ENCODE measurements around the gene PTPN11. TPM values are rescaled to one million over a fixed set of nuclear protein-coding genes. Genes with fewer than 3 reads are reported as not detected.

PTPN11 gene
- total and polyA plus RNA-seq, 2 of the 13 experiments (the other 11 are each of a cell fraction or from before 2014, with no cell fraction given), result 30.0 to 63.5 TPM

GRCh38 chr12:112381883-112382796, 36.6 kb upstream of the PTPN11 start, which contains the start of gene HECTD4 (continued):
- TF ChIP-seq ESRRA (CRISPR knock-in tag; IDR thresholded peaks at IDR 0.05; ENCODE audit: low read depth) (0 out of 2 replicates have a peak, but pooled peaks have one; percentile 42), ZFP36L1 (CRISPR knock-in tag; IDR thresholded peaks at IDR 0.05) (peak; percentile 65; the same call in 1 of the 2 replicates), HCFC1 (IDR thresholded peaks at IDR 0.05; ENCODE audit: low read depth, low read length) (peak; percentile 40; the same call in 1 of the 2 replicates), ZNF629 (CRISPR knock-in tag; conservative IDR thresholded peaks at IDR 0.05) (peak; percentile 39), ZSCAN9 (CRISPR knock-in tag; IDR thresholded peaks at IDR 0.05; ENCODE audit: borderline replicate concordance) (no peak), GMEB2 (CRISPR knock-in tag; IDR thresholded peaks at IDR 0.05; ENCODE audit: low read depth) (0 out of 2 replicates have a peak, but pooled peaks have one; percentile 29), ZNF556 (CRISPR knock-in tag; IDR thresholded peaks at IDR 0.05; ENCODE audit: borderline replicate concordance) (peak; percentile 44; the same call in 1 of the 2 replicates), ZNF589 (CRISPR knock-in tag; conservative IDR thresholded peaks at IDR 0.05) (no peak), RARA (CRISPR knock-in tag; IDR thresholded peaks at IDR 0.05) (peak; percentile 92), ATF2 (CRISPR knock-in tag; IDR thresholded peaks at IDR 0.05) (0 out of 2 replicates have a peak, but pooled peaks have one; percentile 44), ZMYM3 (CRISPR knock-in tag; IDR thresholded peaks at IDR 0.05) (peak; percentile 98), ZNF674 (CRISPR knock-in tag; IDR thresholded peaks at IDR 0.05; ENCODE audit: low read depth) (0 out of 2 replicates have a peak, but pooled peaks have one; percentile 45), DRAP1 (CRISPR knock-in tag; IDR thresholded peaks at IDR 0.05) (peak; percentile 89), CBX5 (CRISPR knock-in tag; IDR thresholded peaks at IDR 0.05; ENCODE audit: borderline replicate concordance) (0 out of 2 replicates have a peak, but pooled peaks have one; percentile 33), ZSCAN25 (CRISPR knock-in tag; IDR thresholded peaks at IDR 0.05) (0 out of 2 replicates have a peak, but pooled peaks have one; percentile 22), ZNF891 (CRISPR knock-in tag; IDR thresholded peaks at IDR 0.05) (no peak), CREB3 (CRISPR knock-in tag; IDR thresholded peaks at IDR 0.05) (no peak), ZNF232 (CRISPR knock-in tag; IDR thresholded peaks at IDR 0.05; ENCODE audit: borderline replicate concordance) (no peak), YEATS4 (CRISPR knock-in tag; IDR thresholded peaks at IDR 0.05; ENCODE audit: borderline replicate concordance) (0 out of 2 replicates have a peak, but pooled peaks have one; percentile 18), HOXA3 (CRISPR knock-in tag; IDR thresholded peaks at IDR 0.05) (peak; percentile 79; the same call in 1 of the 2 replicates), DMAP1 (CRISPR knock-in tag; IDR thresholded peaks at IDR 0.05) (peak; percentile 43; the same call in 1 of the 2 replicates), YEATS2 (CRISPR knock-in tag; IDR thresholded peaks at IDR 0.05; ENCODE audit: borderline replicate concordance) (peak; percentile 75; the same call in 1 of the 2 replicates)
- TF ChIP-seq, protein P1, sequence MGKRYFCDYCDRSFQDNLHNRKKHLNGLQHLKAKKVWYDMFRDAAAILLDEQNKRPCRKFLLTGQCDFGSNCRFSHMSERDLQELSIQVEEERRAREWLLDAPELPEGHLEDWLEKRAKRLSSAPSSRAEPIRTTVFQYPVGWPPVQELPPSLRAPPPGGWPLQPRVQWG (CRISPR knock-in tag; IDR thresholded peaks at IDR 0.05; ENCODE audit: borderline replicate concordance, low read depth), result no peak
